ENCODE data around the gene TLL1.

TLL1 gene

GRCh38 chr4:166144607-166145006 is 271.6 kb downstream of the TLL1 start:
- TF ChIP-seq, protein P1, sequence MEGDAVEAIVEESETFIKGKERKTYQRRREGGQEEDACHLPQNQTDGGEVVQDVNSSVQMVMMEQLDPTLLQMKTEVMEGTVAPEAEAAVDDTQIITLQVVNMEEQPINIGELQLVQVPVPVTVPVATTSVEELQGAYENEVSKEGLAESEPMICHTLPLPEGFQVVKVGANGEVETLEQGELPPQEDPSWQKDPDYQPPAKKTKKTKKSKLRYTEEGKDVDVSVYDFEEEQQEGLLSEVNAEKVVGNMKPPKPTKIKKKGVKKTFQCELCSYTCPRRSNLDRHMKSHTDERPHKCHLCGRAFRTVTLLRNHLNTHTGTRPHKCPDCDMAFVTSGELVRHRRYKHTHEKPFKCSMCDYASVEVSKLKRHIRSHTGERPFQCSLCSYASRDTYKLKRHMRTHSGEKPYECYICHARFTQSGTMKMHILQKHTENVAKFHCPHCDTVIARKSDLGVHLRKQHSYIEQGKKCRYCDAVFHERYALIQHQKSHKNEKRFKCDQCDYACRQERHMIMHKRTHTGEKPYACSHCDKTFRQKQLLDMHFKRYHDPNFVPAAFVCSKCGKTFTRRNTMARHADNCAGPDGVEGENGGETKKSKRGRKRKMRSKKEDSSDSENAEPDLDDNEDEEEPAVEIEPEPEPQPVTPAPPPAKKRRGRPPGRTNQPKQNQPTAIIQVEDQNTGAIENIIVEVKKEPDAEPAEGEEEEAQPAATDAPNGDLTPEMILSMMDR (IDR thresholded peaks at IDR 0.05; ENCODE audit: low read depth, low read length) = no peak

GRCh38 chr4:166146806-166147540 is 273.9 kb downstream of the TLL1 start:
- no peaks in the 10 kb centered on the region for H3K4me1 ChIP-seq
- H3K36me3 ChIP-seq = no peaks in the 10 kb centered on the region
- H3K27me3 ChIP-seq = peaks cover 4% of the 10 kb centered on the region
- no peak for DNase-seq
- H3K9me3 ChIP-seq = no peaks in the 10 kb centered on the region
- TF ChIP-seq, protein P1 (IDR thresholded peaks at IDR 0.05; ENCODE audit: low read depth, low read length) = no peak
- no peak overlapping the region for H3K4me3 ChIP-seq (ENCODE audit: low read depth, low read length)

More at GRCh38 chr4:166144607-166145006, 271.6 kb downstream of the TLL1 start:
- Histone ChIP-seq H3K4me3 (ENCODE audit: low read depth, low read length) (no peak overlapping the region), H3K9me3 (no peaks in the 10 kb centered on the region), H3K4me1 (no peaks in the 10 kb centered on the region), H3K27me3 (peaks cover 4% of the 10 kb centered on the region), H3K36me3 (no peaks in the 10 kb centered on the region)
- DNase-seq = no peak
